ENCODE results near the gene TBCB. TPM values are rescaled to one million over a fixed set of nuclear protein-coding genes. Genes with fewer than 3 reads are reported as not detected.

The TBCB gene
- total RNA-seq, 4 donors from 2014 or later = 116 to 248 (median 180) TPM

DNA sequence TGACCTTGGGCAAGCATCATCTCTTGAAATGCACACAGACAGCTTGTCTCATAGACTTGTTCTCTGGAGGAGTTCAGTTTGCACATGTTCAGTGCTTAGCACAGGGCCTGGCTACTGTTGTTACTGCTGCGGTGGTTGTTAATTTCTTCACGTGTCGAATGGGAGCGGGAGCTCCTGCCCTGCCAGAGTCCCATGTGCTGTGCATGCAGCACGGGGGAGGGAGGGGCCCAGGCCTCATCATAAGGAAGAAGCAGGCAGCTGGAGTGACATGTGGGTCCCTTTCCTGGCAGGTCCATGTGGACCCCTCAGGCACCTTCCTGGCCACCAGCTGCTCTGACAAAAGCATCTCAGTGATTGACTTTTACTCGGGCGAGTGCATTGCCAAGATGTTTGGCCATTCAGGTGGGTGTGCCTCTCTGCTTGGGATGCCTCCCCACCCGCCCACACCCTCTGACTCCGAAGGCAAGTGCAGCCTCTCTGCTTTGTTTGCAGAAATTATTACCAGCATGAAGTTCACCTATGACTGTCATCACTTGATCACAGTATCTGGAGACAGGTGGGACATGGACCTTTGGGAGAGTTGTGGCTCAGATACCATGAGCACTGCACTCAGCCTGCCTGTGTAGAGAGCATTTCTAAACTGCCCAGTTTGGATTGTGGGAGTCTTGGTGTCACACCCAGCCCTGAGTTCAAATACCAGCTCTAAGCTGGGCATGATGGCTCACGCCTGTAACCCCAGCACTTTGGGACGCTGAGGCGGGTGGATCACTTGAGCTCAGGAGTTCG is 24.2 kb upstream of the TBCB start:
- ATAC-seq = no peak
- Histone ChIP-seq H3K36me3 (no peaks in the 10 kb centered on the region), H3K27me3 (no peaks in the 10 kb centered on the region), H3K4me1 (no peaks in the 10 kb centered on the region), H3K9me3 (no peaks in the 10 kb centered on the region), H3K4me3 (no peak overlapping the region), H3K27ac (no peak overlapping the region)
- 60 to 94% methylated on average over 2 to 3 of the region's 13 CpGs for WGBS, 2 donors (ENCODE audit: low coverage in 1 of 2)
- TF ChIP-seq, protein P1, sequence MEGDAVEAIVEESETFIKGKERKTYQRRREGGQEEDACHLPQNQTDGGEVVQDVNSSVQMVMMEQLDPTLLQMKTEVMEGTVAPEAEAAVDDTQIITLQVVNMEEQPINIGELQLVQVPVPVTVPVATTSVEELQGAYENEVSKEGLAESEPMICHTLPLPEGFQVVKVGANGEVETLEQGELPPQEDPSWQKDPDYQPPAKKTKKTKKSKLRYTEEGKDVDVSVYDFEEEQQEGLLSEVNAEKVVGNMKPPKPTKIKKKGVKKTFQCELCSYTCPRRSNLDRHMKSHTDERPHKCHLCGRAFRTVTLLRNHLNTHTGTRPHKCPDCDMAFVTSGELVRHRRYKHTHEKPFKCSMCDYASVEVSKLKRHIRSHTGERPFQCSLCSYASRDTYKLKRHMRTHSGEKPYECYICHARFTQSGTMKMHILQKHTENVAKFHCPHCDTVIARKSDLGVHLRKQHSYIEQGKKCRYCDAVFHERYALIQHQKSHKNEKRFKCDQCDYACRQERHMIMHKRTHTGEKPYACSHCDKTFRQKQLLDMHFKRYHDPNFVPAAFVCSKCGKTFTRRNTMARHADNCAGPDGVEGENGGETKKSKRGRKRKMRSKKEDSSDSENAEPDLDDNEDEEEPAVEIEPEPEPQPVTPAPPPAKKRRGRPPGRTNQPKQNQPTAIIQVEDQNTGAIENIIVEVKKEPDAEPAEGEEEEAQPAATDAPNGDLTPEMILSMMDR (IDR thresholded peaks at IDR 0.05) = no peak
- no peak for TF ChIP-seq POLR2AphosphoS5 (IDR thresholded peaks at IDR 0.05)
- no peak for TF ChIP-seq EP300 (IDR thresholded peaks at IDR 0.05)
- TF ChIP-seq POLR2A (IDR thresholded peaks at IDR 0.05) = no peak

DNA sequence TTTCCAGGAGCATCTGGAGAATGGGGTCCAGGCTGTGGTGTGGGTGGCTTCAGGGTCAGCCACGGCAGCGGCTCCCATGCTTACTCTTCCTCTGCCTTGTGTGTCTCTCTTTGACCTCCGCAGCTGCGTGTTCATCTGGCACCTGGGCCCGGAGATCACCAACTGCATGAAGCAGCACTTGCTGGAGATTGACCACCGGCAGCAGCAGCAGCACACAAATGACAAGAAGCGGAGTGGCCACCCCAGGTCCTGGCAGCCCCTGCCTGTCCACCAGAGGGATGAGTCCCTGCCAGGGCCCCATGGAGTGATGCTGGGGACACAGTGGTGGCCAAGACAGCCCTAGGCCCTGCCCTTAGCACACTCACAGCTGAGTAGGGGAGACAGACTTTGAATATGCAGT is 22.7 kb upstream of the TBCB start:
- Histone ChIP-seq H3K27me3 (no peaks in the 10 kb centered on the region), H3K9me3 (no peaks in the 10 kb centered on the region), H3K36me3 (no peaks in the 10 kb centered on the region), H3K27ac (no peak overlapping the region), H3K4me3 (no peak overlapping the region), H3K4me1 (no peaks in the 10 kb centered on the region)
- 90 to 100% methylated on average over 1 to 2 of the region's 7 CpGs for WGBS, 2 donors (ENCODE audit: low coverage in 1 of 2)
- TF ChIP-seq POLR2A (IDR thresholded peaks at IDR 0.05) = no peak
- TF ChIP-seq EP300 (IDR thresholded peaks at IDR 0.05) = no peak
- TF ChIP-seq, protein P1 (IDR thresholded peaks at IDR 0.05) = no peak
- no peak for TF ChIP-seq POLR2AphosphoS5 (IDR thresholded peaks at IDR 0.05)
- ATAC-seq = no peak

DNA sequence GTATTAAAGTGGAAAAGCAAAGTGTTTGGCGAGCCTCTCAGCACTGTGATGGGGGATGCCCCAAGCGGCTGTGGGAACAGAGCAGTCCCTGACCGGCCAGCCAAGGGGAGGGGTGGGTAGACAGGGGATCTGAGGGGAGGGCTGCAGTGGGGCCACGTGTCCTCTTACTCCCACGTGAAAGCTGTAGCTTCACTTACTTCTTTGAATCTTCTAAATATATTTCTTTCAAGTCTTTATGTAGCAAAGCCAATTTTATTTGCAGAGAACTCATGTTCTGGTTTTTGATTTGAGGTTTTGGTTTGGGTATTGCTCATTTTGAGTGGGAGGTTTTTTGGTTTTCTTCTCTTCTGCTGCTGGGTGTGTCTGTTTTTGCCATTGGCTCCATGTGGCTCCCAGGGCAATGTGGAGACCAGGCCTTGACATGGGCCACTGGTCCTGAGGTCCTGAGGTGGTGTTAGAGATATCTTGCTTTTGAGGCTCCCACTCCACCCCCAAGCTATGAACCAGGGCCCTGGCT is 22.1 kb upstream of the TBCB start:
- WGBS, 2 donors (ENCODE audit: low coverage in 1 of 2) = 77% methylated on average over 4 of the region's 5 CpGs; no CpG with 5 or more reads in 1 of the 2 donors
- no peak for ATAC-seq
- no peaks in the 10 kb centered on the region for H3K36me3 ChIP-seq
- no peaks in the 10 kb centered on the region for H3K9me3 ChIP-seq
- H3K4me3 ChIP-seq = no peak overlapping the region
- no peaks in the 10 kb centered on the region for H3K27me3 ChIP-seq
- no peak overlapping the region for H3K27ac ChIP-seq
- TF ChIP-seq EP300 (IDR thresholded peaks at IDR 0.05) = no peak
- no peak for TF ChIP-seq POLR2A (IDR thresholded peaks at IDR 0.05)
- TF ChIP-seq POLR2AphosphoS5 (IDR thresholded peaks at IDR 0.05) = no peak
- TF ChIP-seq, protein P1 (IDR thresholded peaks at IDR 0.05) = no peak
- H3K4me1 ChIP-seq = no peaks in the 10 kb centered on the region

GRCh38 chr19:36093687-36094086 is 21.6 kb upstream of the TBCB start:
- no peaks in the 10 kb centered on the region for H3K4me1 ChIP-seq
- no peaks in the 10 kb centered on the region for H3K27me3 ChIP-seq
- H3K27ac ChIP-seq = no peak overlapping the region
- no peak overlapping the region for H3K4me3 ChIP-seq
- ATAC-seq = no peak
- no peaks in the 10 kb centered on the region for H3K36me3 ChIP-seq
- 100% methylated on average over 2 of the region's 6 CpGs; no CpG with 5 or more reads in 1 of the 2 donors for WGBS, 2 donors (ENCODE audit: low coverage in 1 of 2)
- TF ChIP-seq EP300 (IDR thresholded peaks at IDR 0.05) = no peak
- no peaks in the 10 kb centered on the region for H3K9me3 ChIP-seq

- H3K4me3 ChIP-seq = no peak overlapping the region
- ATAC-seq = no peak
- no peaks in the 10 kb centered on the region for H3K9me3 ChIP-seq
- TF ChIP-seq POLR2AphosphoS5 (IDR thresholded peaks at IDR 0.05) (no peak), EP300 (IDR thresholded peaks at IDR 0.05) (no peak), POLR2A (IDR thresholded peaks at IDR 0.05) (no peak)
- TF ChIP-seq, protein P1 (IDR thresholded peaks at IDR 0.05) = no peak
- peak overlapping the region in 2 of 4 donors; percentile 12 to 35 for H3K27ac ChIP-seq
- no peaks in the 10 kb centered on the region for H3K36me3 ChIP-seq
- H3K27me3 ChIP-seq = no peaks in the 10 kb centered on the region
- no peaks in the 10 kb centered on the region for H3K4me1 ChIP-seq
- 87 to 94% methylated on average over 2 to 3 of the region's 6 CpGs for WGBS, 2 donors (ENCODE audit: low coverage in 1 of 2)
These were observed 18.2 kb upstream of the TBCB start for GRCh38 chr19:36097036-36097435.

Data from gastroesophageal sphincter (tissue), 4 donors.